ENCODE measurements around the gene ZRANB1. TPM values are rescaled to one million over a fixed set of nuclear protein-coding genes. Genes with fewer than 3 reads are reported as not detected.

Gene ZRANB1
- total RNA-seq, 1 donor from 2014 or later, result 24.0 TPM

GRCh38 chr10:125013529-125013872, 71.6 kb downstream of the ZRANB1 start:
- Mint-ChIP-seq H3K27ac (ENCODE audit: unreplicated experiment) (no peak overlapping the region), H3K4me1 (peaks cover 37% of the 10 kb centered on the region), H3K9me3 (no peaks in the 10 kb centered on the region), H3K4me3 (no peak overlapping the region), H3K36me3 (ENCODE audit: low read depth) (peaks cover 8% of the 10 kb centered on the region), H3K27me3 (ENCODE audit: low read depth) (no peaks in the 10 kb centered on the region)
- TF ChIP-seq, protein P1, sequence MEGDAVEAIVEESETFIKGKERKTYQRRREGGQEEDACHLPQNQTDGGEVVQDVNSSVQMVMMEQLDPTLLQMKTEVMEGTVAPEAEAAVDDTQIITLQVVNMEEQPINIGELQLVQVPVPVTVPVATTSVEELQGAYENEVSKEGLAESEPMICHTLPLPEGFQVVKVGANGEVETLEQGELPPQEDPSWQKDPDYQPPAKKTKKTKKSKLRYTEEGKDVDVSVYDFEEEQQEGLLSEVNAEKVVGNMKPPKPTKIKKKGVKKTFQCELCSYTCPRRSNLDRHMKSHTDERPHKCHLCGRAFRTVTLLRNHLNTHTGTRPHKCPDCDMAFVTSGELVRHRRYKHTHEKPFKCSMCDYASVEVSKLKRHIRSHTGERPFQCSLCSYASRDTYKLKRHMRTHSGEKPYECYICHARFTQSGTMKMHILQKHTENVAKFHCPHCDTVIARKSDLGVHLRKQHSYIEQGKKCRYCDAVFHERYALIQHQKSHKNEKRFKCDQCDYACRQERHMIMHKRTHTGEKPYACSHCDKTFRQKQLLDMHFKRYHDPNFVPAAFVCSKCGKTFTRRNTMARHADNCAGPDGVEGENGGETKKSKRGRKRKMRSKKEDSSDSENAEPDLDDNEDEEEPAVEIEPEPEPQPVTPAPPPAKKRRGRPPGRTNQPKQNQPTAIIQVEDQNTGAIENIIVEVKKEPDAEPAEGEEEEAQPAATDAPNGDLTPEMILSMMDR (conservative IDR thresholded peaks at IDR 0.05), result no peak
- no peak for DNase-seq (ENCODE audit: low read depth, low spot score)

DNA sequence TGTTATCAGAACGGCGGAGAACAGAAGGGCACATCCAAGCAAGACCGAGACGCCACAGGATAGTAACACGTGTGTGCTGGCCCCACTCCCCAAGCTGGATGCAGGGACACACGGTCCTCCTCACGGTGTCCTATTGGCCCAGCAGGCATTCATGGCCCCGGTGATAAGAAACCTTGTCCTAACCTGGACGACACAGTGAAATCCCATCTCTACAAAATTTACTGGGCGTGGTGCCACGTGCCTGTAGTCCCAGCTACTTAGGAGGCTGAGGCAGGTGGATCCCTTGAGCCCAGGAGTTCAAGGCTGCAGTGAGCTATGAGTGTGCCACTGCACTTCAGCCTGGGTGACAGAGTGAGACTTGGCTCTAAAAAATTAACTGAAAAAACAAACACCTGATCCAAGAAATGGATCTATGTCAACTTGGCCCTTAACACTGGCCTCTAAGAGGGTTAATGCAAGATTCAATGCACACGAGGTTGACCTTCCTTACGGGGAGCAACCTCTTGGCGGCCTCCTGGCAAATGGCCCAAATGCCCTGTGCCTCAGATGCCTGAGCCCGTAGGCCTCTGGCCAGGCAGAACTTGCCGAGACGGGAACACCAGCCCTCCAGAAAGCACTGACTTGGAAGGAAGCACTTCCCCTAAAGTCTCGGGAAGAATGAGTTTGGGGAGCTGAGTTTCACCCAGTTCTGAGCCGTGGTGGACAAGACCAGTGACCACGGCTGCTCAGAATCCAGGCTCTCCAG, 72.3 kb downstream of the ZRANB1 start:
- DNase-seq (ENCODE audit: low read depth, low spot score), result no peak
- H3K27ac Mint-ChIP-seq (ENCODE audit: unreplicated experiment), result no peak overlapping the region
- no peaks in the 10 kb centered on the region for H3K27me3 Mint-ChIP-seq (ENCODE audit: low read depth)
- peaks cover 9% of the 10 kb centered on the region for H3K36me3 Mint-ChIP-seq (ENCODE audit: low read depth)
- TF ChIP-seq, protein P1 (conservative IDR thresholded peaks at IDR 0.05), result no peak
- peaks cover 29% of the 10 kb centered on the region for H3K4me1 Mint-ChIP-seq
- H3K9me3 Mint-ChIP-seq, result no peaks in the 10 kb centered on the region
- no peak overlapping the region for H3K4me3 Mint-ChIP-seq

GRCh38 chr10:125014836-125015355, 73.0 kb downstream of the ZRANB1 start:
- DNase-seq (ENCODE audit: low read depth, low spot score), result no peak
- peaks cover 23% of the 10 kb centered on the region for H3K4me1 Mint-ChIP-seq
- no peaks in the 10 kb centered on the region for H3K27me3 Mint-ChIP-seq (ENCODE audit: low read depth)
- H3K27ac Mint-ChIP-seq (ENCODE audit: unreplicated experiment), result no peak overlapping the region
- no peak overlapping the region for H3K4me3 Mint-ChIP-seq
- peaks cover 4% of the 10 kb centered on the region for H3K9me3 Mint-ChIP-seq
- TF ChIP-seq, protein P1 (conservative IDR thresholded peaks at IDR 0.05), result no peak
- H3K36me3 Mint-ChIP-seq (ENCODE audit: low read depth), result peaks cover 16% of the 10 kb centered on the region

DNA sequence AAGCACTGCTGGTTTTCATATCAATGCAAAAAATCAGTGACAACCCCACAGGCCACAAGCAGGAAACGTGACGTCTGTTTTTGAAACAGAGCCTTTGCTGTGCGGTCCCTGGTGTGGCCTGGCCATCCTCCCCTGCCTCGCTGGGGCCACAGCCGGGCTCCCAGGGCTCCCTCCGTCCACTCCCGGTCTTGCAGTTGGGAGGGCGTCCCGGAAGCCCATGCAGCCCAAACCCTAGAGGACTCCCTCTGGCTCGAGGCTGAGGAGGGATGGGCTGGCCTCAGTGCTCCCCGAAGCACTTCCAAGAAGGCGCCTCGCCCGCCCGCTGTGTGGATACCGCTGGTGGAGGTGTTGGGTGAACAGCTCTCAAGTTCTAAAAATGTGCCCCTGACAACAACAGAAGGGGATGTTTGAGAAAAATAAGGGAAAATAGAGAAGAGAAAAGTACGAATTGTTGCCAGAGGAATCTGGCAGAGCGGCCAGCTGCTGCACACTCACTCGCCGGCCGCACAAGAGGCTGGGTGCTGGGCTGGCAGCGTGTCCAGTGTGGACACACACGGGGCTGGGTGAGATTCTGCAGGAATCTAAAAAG, 73.5 kb downstream of the ZRANB1 start:
- Mint-ChIP-seq H3K27me3 (ENCODE audit: low read depth) (no peaks in the 10 kb centered on the region), H3K4me1 (peaks cover 17% of the 10 kb centered on the region), H3K36me3 (ENCODE audit: low read depth) (peaks cover 19% of the 10 kb centered on the region), H3K27ac (ENCODE audit: unreplicated experiment) (no peak overlapping the region), H3K4me3 (no peak overlapping the region), H3K9me3 (peaks cover 4% of the 10 kb centered on the region)
- TF ChIP-seq, protein P1 (conservative IDR thresholded peaks at IDR 0.05), result no peak
- DNase-seq (ENCODE audit: low read depth, low spot score), result no peak

GRCh38 chr10:125016123-125016522, 74.2 kb downstream of the ZRANB1 start:
- peaks cover 26% of the 10 kb centered on the region for H3K36me3 Mint-ChIP-seq (ENCODE audit: low read depth)
- H3K27ac Mint-ChIP-seq (ENCODE audit: unreplicated experiment), result no peak overlapping the region
- peaks cover 16% of the 10 kb centered on the region for H3K4me1 Mint-ChIP-seq
- H3K27me3 Mint-ChIP-seq (ENCODE audit: low read depth), result no peaks in the 10 kb centered on the region
- DNase-seq (ENCODE audit: low read depth, low spot score), result no peak
- peaks cover 4% of the 10 kb centered on the region for H3K9me3 Mint-ChIP-seq
- H3K4me3 Mint-ChIP-seq, result no peak overlapping the region
- TF ChIP-seq, protein P1 (conservative IDR thresholded peaks at IDR 0.05), result no peak
